Liver (tissue), 9 donors: ENCODE measurements around the gene TMEM120B. TPM values are rescaled to one million over a fixed set of nuclear protein-coding genes. Genes with fewer than 3 reads are reported as not detected.

ENCODE experiments used
- DNase-seq: peaks from one replicate; pipeline ENCODE4 v3.0.0-alpha.2; 2017; ENCODE audit warnings: low spot score
- H3K27ac ChIP-seq, 2 donors: one replicate each; pipeline ENCODE4 v1.7.0; 2013; ENCODE audit warnings: inconsistent platforms in 2 of 2, low read length in 2 of 2, control low read depth in 1 of 2, low read depth in 1 of 2, mild to moderate bottlenecking in 1 of 2
- H3K27me3 ChIP-seq, 4 donors: one replicate each; pipeline versions ENCODE4 v1.6.1 to v1.7.0; 2013; ENCODE audit warnings: low read length in 3 of 4, inconsistent platforms in 1 of 4, mild to moderate bottlenecking in 1 of 4, moderate library complexity in 1 of 4; ENCODE audit not compliant: control insufficient read depth in 4 of 4, insufficient read depth in 4 of 4
- H3K36me3 ChIP-seq, 4 donors: one replicate each; pipeline versions ENCODE4 v1.6.1 to v1.7.0; 2013; ENCODE audit warnings: low read length in 3 of 4, mild to moderate bottlenecking in 3 of 4, low read depth in 1 of 4, moderate library complexity in 1 of 4; ENCODE audit not compliant: control insufficient read depth in 4 of 4, insufficient read depth in 3 of 4
- H3K4me1 ChIP-seq, 4 donors: one replicate each; pipeline versions ENCODE4 v1.6.1 to v1.7.0; 2013; ENCODE audit warnings: low read length in 3 of 4, mild to moderate bottlenecking in 3 of 4, moderate library complexity in 1 of 4; ENCODE audit not compliant: control insufficient read depth in 4 of 4, insufficient read depth in 4 of 4
- H3K4me3 ChIP-seq, 3 donors: one replicate each; pipeline versions ENCODE4 v1.6.1 to v1.7.0; 2013; ENCODE audit warnings: low read length in 3 of 3, control low read depth in 1 of 3, low read depth in 1 of 3, mild to moderate bottlenecking in 1 of 3
- H3K9ac ChIP-seq, 2 donors: one replicate each; pipeline ENCODE4 v1.7.0; 2013; ENCODE audit warnings: low read length in 2 of 2, mild to moderate bottlenecking in 2 of 2, moderate library complexity in 2 of 2, control low read depth in 1 of 2, low read depth in 1 of 2
- H3K9me3 ChIP-seq, 4 donors: one replicate each; pipeline versions ENCODE4 v1.6.1 to v1.7.0; 2013; ENCODE audit warnings: low read length in 3 of 4; ENCODE audit not compliant: control insufficient read depth in 4 of 4
- CTCF ChIP-seq: fragments of 150-350 bp; IDR thresholded peaks from 2 replicates; pipeline ENCODE4 v1.5.1; 2017; ENCODE audit warnings: improper control_type of control experiment, low read depth, low read length; ENCODE audit not compliant: missing input control
- EGR1 ChIP-seq, 2 donors: IDR thresholded peaks; 2 replicates each; pipeline ENCODE4 v1.6.1; 2016 to 2018; ENCODE audit warnings: antibody characterized with exemption in 2 of 2, low read depth in 2 of 2
- FOXA2 ChIP-seq: IDR thresholded peaks from 2 replicates; pipeline ENCODE4 v1.6.1; 2016; ENCODE audit warnings: antibody characterized with exemption
- HNF4A ChIP-seq, 2 donors: conservative IDR thresholded peaks; 2 replicates each; pipeline ENCODE4 v1.6.1; 2016; ENCODE audit warnings: antibody characterized with exemption in 2 of 2, mild to moderate bottlenecking in 2 of 2
- HNF4G ChIP-seq: IDR thresholded peaks from 2 replicates; pipeline ENCODE4 v1.6.1; 2016; ENCODE audit warnings: antibody characterized with exemption
- JUND ChIP-seq, 2 donors: IDR thresholded peaks; 2 replicates each; pipeline ENCODE4 v1.6.1; 2016; ENCODE audit warnings: antibody characterized with exemption in 2 of 2
- MAX ChIP-seq: IDR thresholded peaks from 2 replicates; pipeline ENCODE4 v1.6.1; 2016; ENCODE audit warnings: antibody characterized with exemption
- NR2F2 ChIP-seq: IDR thresholded peaks from 2 replicates; pipeline ENCODE4 v1.6.1; 2016; ENCODE audit warnings: antibody characterized with exemption
- REST ChIP-seq: IDR thresholded peaks from 2 replicates; pipeline ENCODE4 v1.6.1; 2016; ENCODE audit warnings: antibody characterized with exemption, mild to moderate bottlenecking
- RXRA ChIP-seq, 2 donors: IDR thresholded peaks; 2 replicates each; pipeline ENCODE4 v1.6.1; 2017 to 2018; ENCODE audit warnings: antibody characterized with exemption in 2 of 2, mild to moderate bottlenecking in 1 of 2
- SP1 ChIP-seq: IDR thresholded peaks from 2 replicates; pipeline ENCODE4 v1.6.1; 2018; ENCODE audit warnings: antibody characterized with exemption, mild to moderate bottlenecking
- ZBTB33 ChIP-seq: IDR thresholded peaks from 2 replicates; pipeline ENCODE4 v1.6.1; 2016; ENCODE audit warnings: antibody characterized with exemption
- WGBS: extraction: QIAGEN DNeasy Blood & Tissue Kit; methylation state at CpG from one replicate; pipeline ENCODE4 v1.1.7; 2013; 5-methylcytosine and 5-hydroxymethylcytosine counted together
- polyA plus RNA-seq, 2 donors: library from polyadenylated mRNA; stranded (reverse) in 1 of 2; unstranded in 1 of 2; fragments of 200-250 nt in 1 of 2; fragments of >200 nt in 1 of 2; fragmentation: Nextera tagmentation in 1 of 2; extraction: Ambion mirVana in 1 of 2; gene quantifications; one replicate each; pipeline versions ENCODE4 v1.2.1 to v1.2.3, GENCODE V29; 2013 to 2015
- total RNA-seq, 2 donors: library from RNA; depleted of rRNA; stranded (reverse); fragments of >200 nt; gene quantifications; one replicate each; pipeline ENCODE4 v1.2.3, GENCODE V29; 2014
- donor health status: healthy.
- donor health status: healthy.
- donor health status: healthy.
- donor health status: healthy.
- donor health status: healthy.

TMEM120B gene
- total and polyA plus RNA-seq, 4 donors: 1.6 to 9.2 (median 3.4) TPM

GRCh38 chr12:121829250-121829918 is 116.8 kb downstream of the TMEM120B start:
- Histone ChIP-seq H3K27me3 (no peaks in the 10 kb centered on the region), H3K4me3 (no peak overlapping the region), H3K36me3 (peaks cover 21 to 67% (median 31%) of the 10 kb centered on the region in 4 donors), H3K9ac (no peak overlapping the region), H3K4me1 (no peaks in the 10 kb centered on the region), H3K9me3 (no peaks in the 10 kb centered on the region), H3K27ac (no peak overlapping the region)
- DNase-seq: no peak
- 87% methylated on average over 7 of the region's 7 CpGs for WGBS
- no peak for TF ChIP-seq RXRA (IDR thresholded peaks at IDR 0.05)
- TF ChIP-seq REST: no peak
- no peak for TF ChIP-seq JUND (IDR thresholded peaks at IDR 0.05)
- no peak for TF ChIP-seq MAX
- TF ChIP-seq NR2F2: no peak

- 95% methylated on average over 23 of the region's 23 CpGs for WGBS
Observed at GRCh38 chr12:121830134-121830533, 117.6 kb downstream of the TMEM120B start.

More at GRCh38 chr12:121830134-121830533, 117.6 kb downstream of the TMEM120B start:
- no peaks in the 10 kb centered on the region for H3K9me3 ChIP-seq
- no peak overlapping the region for H3K4me3 ChIP-seq
- H3K4me1 ChIP-seq: no peaks in the 10 kb centered on the region
- no peak for DNase-seq
- H3K36me3 ChIP-seq: peaks cover 21 to 62% (median 29%) of the 10 kb centered on the region in 4 donors
- H3K9ac ChIP-seq: no peak overlapping the region
- no peak overlapping the region for H3K27ac ChIP-seq
- TF ChIP-seq HNF4A (conservative IDR thresholded peaks at IDR 0.05) (no peak), SP1 (no peak), JUND (IDR thresholded peaks at IDR 0.05) (no peak), EGR1 (IDR thresholded peaks at IDR 0.05; ENCODE audit: low read depth in 2 of 2) (no peak), MAX (no peak), CTCF (no peak), NR2F2 (no peak), REST (no peak), FOXA2 (no peak), ZBTB33 (no peak), HNF4G (no peak)
- H3K27me3 ChIP-seq: no peaks in the 10 kb centered on the region
